ENCODE data around the gene GJC2.
"Not testable (repeated sequence)": the region's sequence is repeated elsewhere in the genome, so short reads cannot be mapped to it uniquely, and the experiment has no call there.

Gene GJC2

GRCh38 chr1:228172591-228173527 is 23.1 kb downstream of the GJC2 start:
- no peaks in the 10 kb centered on the region for H3K9me3 ChIP-seq (ENCODE audit: insufficient read depth, low read depth, low read length)

DNA sequence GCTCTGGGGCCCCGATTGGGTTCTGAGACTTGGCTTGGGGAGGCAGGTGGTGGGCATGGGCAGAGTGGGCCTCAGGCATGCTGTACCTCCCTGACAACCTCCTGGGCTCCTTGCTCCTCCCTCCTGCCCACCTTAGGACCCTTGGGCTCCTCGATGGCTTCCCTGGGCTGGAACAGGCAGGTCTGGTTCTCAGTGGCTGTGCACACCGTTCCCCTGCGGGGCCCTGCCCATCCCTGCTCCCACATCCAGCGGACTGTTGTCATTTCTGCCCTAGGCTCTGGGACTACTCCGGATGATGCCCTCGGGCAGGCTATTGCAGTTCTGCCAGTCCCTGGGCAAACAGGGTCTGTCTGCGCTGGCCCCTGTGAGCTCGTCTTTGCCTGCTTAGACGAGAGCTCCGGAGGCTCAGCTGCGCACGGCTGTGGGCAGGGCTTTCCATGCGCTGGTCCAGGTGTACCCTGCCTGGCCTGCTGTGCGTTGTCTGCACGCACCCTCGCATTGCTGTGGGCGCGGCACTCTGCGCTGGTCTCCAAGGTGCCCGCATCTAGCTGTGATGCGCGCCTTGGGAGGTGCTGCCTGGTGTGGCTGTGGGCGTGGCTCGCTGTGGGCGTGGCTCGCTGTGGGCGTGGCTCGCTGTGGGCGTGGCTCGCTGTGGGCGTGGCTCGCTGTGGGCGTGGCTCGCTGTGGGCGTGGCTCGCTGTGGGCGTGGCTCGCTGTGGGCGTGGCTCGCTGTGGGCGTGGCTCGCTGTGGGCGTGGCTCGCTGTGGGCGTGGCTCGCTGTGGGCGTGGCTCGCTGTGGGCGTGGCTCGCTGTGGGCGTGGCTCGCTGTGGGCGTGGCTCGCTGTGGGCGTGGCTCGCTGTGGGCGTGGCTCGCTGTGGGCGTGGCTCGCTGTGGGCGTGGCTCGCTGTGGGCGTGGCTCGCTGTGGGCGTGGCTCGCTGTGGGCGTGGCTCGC is 24.1 kb downstream of the GJC2 start:
- not testable (repeated sequence) for H3K27ac ChIP-seq (ENCODE audit: low read length); H3K4me3 ChIP-seq (ENCODE audit: low read length); H3K9me3 ChIP-seq (ENCODE audit: insufficient read depth, low read depth, low read length); H3K27me3 ChIP-seq (ENCODE audit: insufficient read depth, low read length); H3K9ac ChIP-seq (ENCODE audit: low read depth, low read length); H3K36me3 ChIP-seq (ENCODE audit: insufficient read depth, low read depth, low read length); H3K4me1 ChIP-seq (ENCODE audit: insufficient read depth, low read length)

More at GRCh38 chr1:228172591-228173527, 23.1 kb downstream of the GJC2 start:
- Histone ChIP-seq H3K4me3 (ENCODE audit: low read length) (no peak overlapping the region), H3K9ac (ENCODE audit: low read depth, low read length) (no peak overlapping the region), H3K27ac (ENCODE audit: low read length) (no peak overlapping the region), H3K27me3 (ENCODE audit: insufficient read depth, low read length) (no peaks in the 10 kb centered on the region), H3K4me1 (ENCODE audit: insufficient read depth, low read length) (no peaks in the 10 kb centered on the region), H3K36me3 (ENCODE audit: insufficient read depth, low read depth, low read length) (no peaks in the 10 kb centered on the region)

GRCh38 chr1:228174482-228175315 is 25.0 kb downstream of the GJC2 start:
- Histone ChIP-seq H3K4me3 (ENCODE audit: low read length) (no peak overlapping the region), H3K36me3 (ENCODE audit: insufficient read depth, low read depth, low read length) (no peaks in the 10 kb centered on the region), H3K9ac (ENCODE audit: low read depth, low read length) (no peak overlapping the region), H3K9me3 (ENCODE audit: insufficient read depth, low read depth, low read length) (no peaks in the 10 kb centered on the region), H3K4me1 (ENCODE audit: insufficient read depth, low read length) (no peaks in the 10 kb centered on the region), H3K27ac (ENCODE audit: low read length) (no peak overlapping the region), H3K27me3 (ENCODE audit: insufficient read depth, low read length) (no peaks in the 10 kb centered on the region)

DNA sequence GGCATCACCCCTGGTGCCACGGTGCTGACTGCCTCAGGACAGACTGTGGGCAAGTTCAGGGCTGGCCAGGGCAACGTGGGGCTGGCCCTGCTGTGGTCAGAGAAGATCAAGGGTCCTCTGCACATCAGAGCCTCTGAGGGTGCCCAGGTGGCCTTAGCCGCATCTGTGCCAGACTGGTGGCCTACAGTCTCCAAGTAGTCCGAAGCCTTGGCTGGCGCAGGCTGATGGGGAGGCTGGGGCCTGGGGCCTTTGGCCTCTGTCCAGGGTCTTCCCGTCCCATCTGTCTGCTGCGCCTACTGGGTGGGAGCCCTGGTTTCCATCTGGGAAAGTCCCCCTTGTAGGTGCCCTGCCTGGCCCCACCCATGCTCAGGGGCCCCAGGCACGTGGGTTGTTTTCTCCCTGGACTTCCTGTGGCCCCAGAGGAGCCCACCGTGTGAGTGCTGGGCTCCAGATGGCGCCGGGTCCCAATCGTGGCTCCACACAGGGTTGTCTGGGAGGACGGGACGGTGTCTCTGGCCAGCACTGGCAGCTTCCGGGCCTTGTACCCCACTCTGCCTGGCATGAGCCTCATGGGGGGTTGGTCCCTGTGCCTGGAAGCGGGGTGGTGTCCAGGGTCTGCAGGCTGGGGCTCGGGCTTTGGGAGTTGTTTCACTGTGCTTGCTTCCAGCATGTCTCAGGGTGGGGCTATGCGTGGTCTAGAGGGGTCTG is 25.7 kb downstream of the GJC2 start:
- Histone ChIP-seq H3K4me3 (ENCODE audit: low read length) (no peak overlapping the region), H3K36me3 (ENCODE audit: insufficient read depth, low read depth, low read length) (no peaks in the 10 kb centered on the region), H3K27ac (ENCODE audit: low read length) (no peak overlapping the region), H3K9me3 (ENCODE audit: insufficient read depth, low read depth, low read length) (no peaks in the 10 kb centered on the region), H3K4me1 (ENCODE audit: insufficient read depth, low read length) (no peaks in the 10 kb centered on the region), H3K27me3 (ENCODE audit: insufficient read depth, low read length) (no peaks in the 10 kb centered on the region), H3K9ac (ENCODE audit: low read depth, low read length) (no peak overlapping the region)

DNA sequence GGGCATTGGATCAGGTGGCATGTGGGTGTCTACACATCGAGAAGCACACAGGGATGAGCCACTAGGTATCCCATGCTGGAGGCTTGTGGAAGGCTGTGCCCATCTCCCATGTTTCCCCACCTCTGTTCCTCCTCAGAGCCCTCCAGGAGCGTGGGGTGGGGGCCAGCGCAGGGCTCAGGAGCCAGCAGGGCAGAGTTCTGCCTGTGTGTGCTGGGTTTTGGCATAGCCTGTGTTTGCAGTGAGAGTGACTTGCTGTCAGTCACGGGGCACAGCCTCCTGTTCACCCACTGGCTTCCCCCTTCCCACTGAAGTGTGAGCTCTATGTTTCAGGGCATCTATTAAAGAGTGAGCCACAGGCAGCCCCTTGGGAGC is 26.3 kb downstream of the GJC2 start:
- Histone ChIP-seq H3K9ac (ENCODE audit: low read depth, low read length) (no peak overlapping the region), H3K4me1 (ENCODE audit: insufficient read depth, low read length) (no peaks in the 10 kb centered on the region), H3K36me3 (ENCODE audit: insufficient read depth, low read depth, low read length) (no peaks in the 10 kb centered on the region), H3K9me3 (ENCODE audit: insufficient read depth, low read depth, low read length) (no peaks in the 10 kb centered on the region), H3K27me3 (ENCODE audit: insufficient read depth, low read length) (no peaks in the 10 kb centered on the region), H3K4me3 (ENCODE audit: low read length) (no peak overlapping the region), H3K27ac (ENCODE audit: low read length) (no peak overlapping the region)

DNA sequence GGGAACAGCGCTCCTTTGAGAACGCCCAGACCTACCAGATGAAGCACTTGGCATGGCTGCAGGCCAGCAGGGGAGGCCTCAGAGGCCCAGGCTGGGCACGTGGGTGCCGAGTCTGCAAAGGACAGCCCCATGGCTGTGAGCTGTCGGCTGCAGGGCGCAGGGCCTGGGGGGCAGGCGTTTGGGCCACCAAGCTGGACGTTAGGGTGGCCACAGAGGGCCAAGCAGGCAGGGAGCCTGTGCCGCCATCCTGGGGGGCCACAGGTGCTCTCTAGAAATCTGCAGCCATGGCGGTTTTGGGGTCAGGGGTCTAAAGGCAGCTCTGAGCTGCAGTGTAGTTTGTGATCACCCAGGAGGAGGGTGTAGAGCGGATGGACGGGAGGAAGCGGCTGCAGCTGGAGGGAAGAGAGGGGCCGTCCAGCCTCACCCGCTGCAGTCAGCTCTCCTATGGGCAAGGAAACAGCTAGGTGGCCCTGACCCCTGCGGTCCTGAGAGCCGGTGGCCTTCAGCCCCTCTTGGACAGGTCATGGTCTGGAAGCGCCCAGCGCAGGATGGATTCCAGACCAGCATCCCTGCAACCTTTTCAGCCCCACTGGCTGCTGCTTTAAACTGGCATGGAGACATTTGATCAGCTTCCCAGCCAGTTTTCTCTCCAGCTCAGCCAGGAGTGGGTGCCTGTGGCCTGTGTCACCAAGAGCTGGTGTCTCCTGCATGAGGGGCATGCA is 26.9 kb downstream of the GJC2 start:
- H3K27me3 ChIP-seq (ENCODE audit: insufficient read depth, low read length) = no peaks in the 10 kb centered on the region
- no peak overlapping the region for H3K27ac ChIP-seq (ENCODE audit: low read length)
- H3K4me3 ChIP-seq (ENCODE audit: low read length) = no peak overlapping the region
- H3K4me1 ChIP-seq (ENCODE audit: insufficient read depth, low read length) = no peaks in the 10 kb centered on the region
- no peak overlapping the region for H3K9ac ChIP-seq (ENCODE audit: low read depth, low read length)
- no peaks in the 10 kb centered on the region for H3K36me3 ChIP-seq (ENCODE audit: insufficient read depth, low read depth, low read length)
- H3K9me3 ChIP-seq (ENCODE audit: insufficient read depth, low read depth, low read length) = no peaks in the 10 kb centered on the region

- H3K27ac ChIP-seq (ENCODE audit: low read length) = no peak overlapping the region
- H3K4me3 ChIP-seq (ENCODE audit: low read length) = no peak overlapping the region
- no peaks in the 10 kb centered on the region for H3K4me1 ChIP-seq (ENCODE audit: insufficient read depth, low read length)
- no peaks in the 10 kb centered on the region for H3K36me3 ChIP-seq (ENCODE audit: insufficient read depth, low read depth, low read length)
- H3K27me3 ChIP-seq (ENCODE audit: insufficient read depth, low read length) = no peaks in the 10 kb centered on the region
- no peak overlapping the region for H3K9ac ChIP-seq (ENCODE audit: low read depth, low read length)
- H3K9me3 ChIP-seq (ENCODE audit: insufficient read depth, low read depth, low read length) = no peaks in the 10 kb centered on the region
Observed at GRCh38 chr1:228177183-228177475, 27.4 kb downstream of the GJC2 start.

DNA sequence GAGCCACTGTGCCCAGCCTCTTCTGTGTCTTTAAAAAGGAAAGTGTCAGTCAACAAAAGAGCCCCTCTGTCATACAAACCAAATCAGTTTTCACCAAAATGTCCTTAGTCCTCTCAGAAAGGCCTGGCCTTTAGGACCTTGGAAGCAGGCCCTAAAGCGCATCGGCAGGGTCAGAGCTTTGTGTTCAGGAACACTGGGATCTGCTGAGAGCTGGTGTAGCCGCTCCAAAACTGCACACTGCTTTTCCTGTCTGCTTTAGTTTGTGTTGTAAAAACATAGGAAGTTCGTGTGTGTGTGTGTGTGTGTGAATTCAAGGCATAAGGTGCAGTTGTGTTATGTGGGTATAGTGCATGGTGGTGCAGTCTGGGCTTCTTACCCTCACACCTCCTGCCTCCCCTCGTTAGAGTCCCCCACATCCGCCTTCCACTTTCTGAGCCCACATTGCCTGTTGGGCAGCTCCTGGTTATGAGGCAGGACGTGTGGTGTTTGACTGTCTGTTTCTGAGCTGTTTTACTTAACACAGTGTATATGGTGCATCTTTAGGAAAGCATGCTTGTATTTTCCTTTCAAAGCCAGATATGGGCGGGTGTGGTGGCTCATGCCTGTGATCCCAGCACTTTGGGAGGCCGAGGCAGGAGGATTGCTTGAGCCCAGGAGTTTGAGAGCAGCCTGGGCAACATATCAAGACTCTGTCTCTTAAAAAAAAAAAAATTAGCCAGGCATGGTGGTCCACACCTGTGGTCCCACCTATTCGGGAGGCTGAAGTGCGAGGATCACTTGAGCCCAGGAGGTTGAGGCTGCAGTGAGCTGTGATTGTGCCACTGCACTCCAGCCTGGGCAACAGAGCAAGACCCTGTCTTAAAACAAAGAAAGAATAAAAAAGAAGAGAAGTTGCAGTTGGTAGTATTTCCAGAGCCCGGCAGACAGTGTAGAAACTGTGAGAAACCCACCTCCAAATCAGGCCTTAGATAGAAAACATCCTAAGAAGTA is 28.3 kb downstream of the GJC2 start:
- Histone ChIP-seq H3K4me3 (ENCODE audit: low read length) (no peak overlapping the region), H3K36me3 (ENCODE audit: insufficient read depth, low read depth, low read length) (no peaks in the 10 kb centered on the region), H3K4me1 (ENCODE audit: insufficient read depth, low read length) (no peaks in the 10 kb centered on the region), H3K27me3 (ENCODE audit: insufficient read depth, low read length) (no peaks in the 10 kb centered on the region), H3K27ac (ENCODE audit: low read length) (no peak overlapping the region), H3K9me3 (ENCODE audit: insufficient read depth, low read depth, low read length) (no peaks in the 10 kb centered on the region), H3K9ac (ENCODE audit: low read depth, low read length) (no peak overlapping the region)

GRCh38 chr1:228178737-228179684 is 29.3 kb downstream of the GJC2 start:
- Histone ChIP-seq H3K9me3 (ENCODE audit: insufficient read depth, low read depth, low read length) (no peaks in the 10 kb centered on the region), H3K36me3 (ENCODE audit: insufficient read depth, low read depth, low read length) (no peaks in the 10 kb centered on the region), H3K9ac (ENCODE audit: low read depth, low read length) (no peak overlapping the region), H3K4me1 (ENCODE audit: insufficient read depth, low read length) (no peaks in the 10 kb centered on the region), H3K4me3 (ENCODE audit: low read length) (no peak overlapping the region), H3K27ac (ENCODE audit: low read length) (no peak overlapping the region), H3K27me3 (ENCODE audit: insufficient read depth, low read length) (no peaks in the 10 kb centered on the region)
